CD4-positive, alpha-beta T cell treated with Interleukin-12 subunit alpha and Interleukin-12 subunit beta, for 1 hour (primary cell): ENCODE measurements around the gene CEMIP2.
"Not testable (repeated sequence)": the region's sequence is repeated elsewhere in the genome, so short reads cannot be mapped to it uniquely, and the experiment has no call there.

Experiments used
- DNase-seq: peaks from one replicate; pipeline ENCODE4 v3.0.0-alpha.2; 2020

CEMIP2 gene

GRCh38 chr9:71675105-71675856 lies 93.0 kb downstream of the CEMIP2 start:
- DNase-seq, result no peak

DNA sequence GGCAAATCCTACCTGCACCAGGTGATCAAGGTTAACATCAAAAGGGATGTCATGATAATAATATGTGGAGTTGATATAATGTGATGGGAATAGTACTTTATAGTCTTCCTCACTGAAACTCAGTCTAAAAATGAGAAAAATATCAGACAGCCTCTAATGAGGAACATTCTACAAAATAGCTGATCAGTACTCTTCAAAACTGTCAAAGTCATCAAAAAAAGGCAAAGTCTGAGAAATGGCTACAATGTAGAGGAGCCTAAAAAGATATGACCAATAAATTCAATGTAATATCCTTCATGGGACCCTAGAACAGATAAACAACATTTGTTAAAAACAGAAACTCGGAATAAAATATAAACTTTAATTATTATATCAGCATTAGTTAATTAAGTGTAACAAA lies 95.7 kb downstream of the CEMIP2 start:
- DNase-seq, result no peak

DNA sequence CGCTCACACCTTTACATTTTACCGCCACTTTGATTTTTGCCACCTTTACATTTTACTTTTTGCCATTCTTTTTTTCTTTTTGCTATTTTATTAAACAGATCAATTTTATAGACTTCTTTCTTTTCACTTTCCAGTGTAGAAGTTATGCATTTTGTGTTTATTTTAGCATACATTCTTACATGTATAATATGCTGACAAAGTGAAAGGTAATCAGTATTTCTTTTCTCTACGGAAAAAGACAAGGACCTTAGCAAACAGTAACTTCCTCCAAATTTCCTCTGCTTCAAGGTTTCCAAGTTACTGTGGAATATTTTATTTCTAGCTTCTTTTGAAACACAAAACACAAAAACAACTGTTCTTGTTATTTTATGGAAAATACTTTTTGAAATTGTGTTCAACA lies 97.0 kb downstream of the CEMIP2 start:
- no peak for DNase-seq

GRCh38 chr9:71670121-71670520 lies 98.2 kb downstream of the CEMIP2 start:
- no peak for DNase-seq

GRCh38 chr9:71669284-71669995 lies 98.9 kb downstream of the CEMIP2 start:
- DNase-seq, result no peak

DNA sequence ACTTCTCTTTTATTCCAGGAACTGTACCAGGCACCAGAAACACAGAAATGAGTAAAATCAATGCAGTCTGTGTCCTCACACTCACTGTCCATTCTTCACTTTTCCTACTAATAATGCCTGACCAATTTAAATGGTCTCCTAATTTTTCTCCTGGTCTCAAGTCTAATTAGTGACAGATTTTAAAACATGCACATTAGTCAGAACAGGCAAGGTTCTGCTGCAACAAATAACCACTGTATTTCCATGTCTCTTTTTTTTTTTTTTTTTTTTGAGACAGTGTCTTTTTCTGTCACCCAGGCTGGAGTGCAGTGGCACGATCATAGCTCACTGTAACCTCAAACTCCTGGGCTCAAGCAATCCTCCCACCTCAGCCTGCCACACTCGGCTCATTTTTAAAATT lies 99.6 kb downstream of the CEMIP2 start:
- DNase-seq, result no peak

DNA sequence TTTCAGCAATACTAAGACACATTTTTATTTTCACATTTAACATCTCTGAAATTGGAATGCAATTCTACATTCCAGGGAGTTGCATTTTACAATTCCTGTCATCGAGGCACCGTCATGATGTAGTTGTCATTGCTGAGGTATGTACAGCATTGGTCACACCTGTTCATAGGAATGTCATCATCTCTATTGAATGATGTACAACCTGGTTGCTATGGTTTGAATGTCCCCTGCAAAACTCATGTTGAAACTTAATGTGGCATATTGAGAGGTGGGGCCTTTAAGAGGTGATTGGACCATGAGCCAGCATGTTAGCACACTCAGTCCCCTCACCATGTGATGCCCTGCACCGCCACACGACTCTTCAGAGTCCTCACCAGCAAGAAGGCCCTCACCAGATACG lies 103.1 kb downstream of the CEMIP2 start:
- DNase-seq, result no peak

DNA sequence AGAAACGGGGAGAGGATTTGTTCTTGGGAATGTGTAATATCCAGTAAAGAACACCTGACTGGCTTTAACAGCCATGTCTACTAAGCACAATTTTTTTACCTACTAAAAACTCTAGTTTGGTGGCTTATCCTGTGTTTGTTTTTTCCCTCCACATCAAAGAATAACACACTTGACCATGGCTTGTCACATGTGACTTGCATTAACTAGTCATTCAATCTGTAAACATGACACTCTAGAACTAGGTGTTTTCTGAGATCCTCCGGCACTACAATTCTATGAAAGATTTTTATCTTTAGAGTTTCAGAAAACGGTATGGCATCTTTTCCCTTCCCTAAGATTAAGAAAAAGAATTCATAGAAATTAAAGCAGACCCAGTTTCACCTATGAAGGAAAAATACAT lies 103.7 kb downstream of the CEMIP2 start:
- no peak for DNase-seq

DNA sequence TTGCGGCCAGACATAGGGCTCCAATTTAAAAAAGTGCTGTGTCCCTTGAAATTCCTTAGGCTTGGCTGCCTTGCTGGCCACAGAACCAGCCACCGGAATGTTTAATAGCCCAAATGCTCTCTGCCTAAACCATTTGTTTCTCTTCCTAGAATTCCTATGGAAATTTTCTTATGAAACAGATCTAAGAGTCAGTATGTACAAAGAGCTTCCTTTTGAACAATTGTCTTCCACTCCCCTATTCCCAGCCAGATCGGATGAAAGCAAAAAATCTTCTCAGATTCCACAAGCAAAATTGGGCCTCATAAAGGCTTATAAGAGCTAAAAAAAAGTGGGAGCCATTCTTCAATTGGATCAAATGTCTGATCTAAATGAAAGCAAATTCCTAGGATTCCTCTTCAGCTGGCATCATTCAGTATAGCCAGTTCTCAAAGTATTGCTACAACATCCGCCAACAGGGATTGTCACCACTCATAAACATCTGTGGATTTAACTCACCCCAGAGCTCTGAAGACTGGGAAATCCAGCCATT lies 104.3 kb downstream of the CEMIP2 start:
- no peak for DNase-seq

GRCh38 chr9:71663216-71663615 lies 105.1 kb downstream of the CEMIP2 start:
- DNase-seq, result no peak

GRCh38 chr9:71662082-71662481 lies 106.2 kb downstream of the CEMIP2 start:
- no peak for DNase-seq

- not testable (repeated sequence) for DNase-seq
Measured at GRCh38 chr9:71657276-71657675, 111.0 kb downstream of the CEMIP2 start.

DNA sequence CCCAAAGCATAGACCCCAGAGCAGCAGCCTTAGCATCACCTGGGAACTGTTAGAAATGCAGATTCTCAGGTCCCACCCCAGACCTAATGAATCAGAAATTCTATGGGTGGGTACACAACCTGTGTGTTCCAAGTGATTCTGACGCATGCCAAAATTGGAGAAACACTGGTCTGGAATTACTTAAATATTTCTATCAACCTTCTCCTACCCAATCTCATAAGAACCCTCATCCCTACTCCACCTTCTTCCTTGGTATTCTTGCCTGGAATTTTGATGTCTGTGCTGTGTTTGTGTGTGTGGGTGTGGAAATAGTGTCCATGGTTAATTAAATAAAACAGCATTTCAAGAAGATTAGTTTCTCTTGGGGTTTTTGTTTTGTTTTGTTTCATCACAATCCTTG lies 111.8 kb downstream of the CEMIP2 start:
- DNase-seq, result no peak

DNA sequence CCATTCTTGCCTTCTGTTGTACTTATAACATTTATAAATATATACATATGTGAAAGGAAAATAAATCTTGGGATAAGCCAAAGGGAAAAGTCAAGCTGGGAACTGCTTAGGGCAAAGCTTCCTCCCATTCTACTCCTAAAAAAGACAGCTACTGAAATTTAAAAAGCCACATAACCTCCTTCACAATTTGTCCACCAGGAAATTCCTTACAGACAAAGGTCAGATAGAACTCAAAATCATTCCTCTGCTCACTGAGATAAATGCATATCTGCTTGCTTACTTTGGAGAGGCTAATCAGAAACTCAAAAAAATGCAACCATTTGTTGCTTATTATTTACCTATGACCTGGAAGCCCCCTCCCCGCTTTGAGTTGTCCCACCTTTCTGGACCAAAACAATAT lies 112.5 kb downstream of the CEMIP2 start:
- DNase-seq, result no peak

DNA sequence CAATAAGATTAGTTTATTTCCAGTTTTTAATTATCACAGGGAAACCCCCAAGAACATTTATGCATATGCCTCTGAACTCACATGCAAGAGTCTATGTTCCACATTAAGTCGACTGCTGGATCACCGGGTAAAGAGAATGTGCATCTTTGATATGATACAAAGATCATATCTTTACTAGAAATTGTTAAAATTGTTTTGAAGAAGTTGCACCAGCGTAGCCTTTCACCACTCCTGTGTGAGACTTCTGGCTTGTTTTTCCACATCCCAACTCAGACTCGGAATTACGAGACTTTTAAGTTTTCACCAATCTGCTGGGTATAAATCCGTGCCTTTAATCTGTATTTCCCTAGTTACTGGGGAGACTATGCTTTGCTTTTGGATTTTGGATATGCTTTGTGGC lies 113.2 kb downstream of the CEMIP2 start:
- DNase-seq, result no peak

- no peak for DNase-seq
Measured at GRCh38 chr9:71652480-71652879, 115.8 kb downstream of the CEMIP2 start.

DNA sequence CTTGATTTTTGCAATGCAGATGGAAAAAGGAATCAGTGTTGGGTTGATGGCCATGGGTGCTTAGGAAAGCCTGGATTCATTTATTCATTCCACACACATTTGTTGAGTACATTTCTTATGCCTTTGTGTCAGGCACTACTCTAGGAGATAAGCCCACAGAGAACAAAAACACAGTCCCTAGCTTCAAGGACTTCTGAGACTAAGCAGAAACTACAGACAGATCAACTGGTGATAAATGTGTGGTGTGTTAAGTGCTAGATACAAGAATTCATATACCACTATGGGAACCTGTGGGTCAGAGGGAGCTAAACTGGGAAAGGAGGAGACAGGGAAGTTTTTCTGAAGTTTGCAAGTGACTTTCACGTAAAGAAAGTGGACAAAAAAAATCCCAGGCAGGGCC lies 119.9 kb downstream of the CEMIP2 start:
- DNase-seq, result no peak

DNA sequence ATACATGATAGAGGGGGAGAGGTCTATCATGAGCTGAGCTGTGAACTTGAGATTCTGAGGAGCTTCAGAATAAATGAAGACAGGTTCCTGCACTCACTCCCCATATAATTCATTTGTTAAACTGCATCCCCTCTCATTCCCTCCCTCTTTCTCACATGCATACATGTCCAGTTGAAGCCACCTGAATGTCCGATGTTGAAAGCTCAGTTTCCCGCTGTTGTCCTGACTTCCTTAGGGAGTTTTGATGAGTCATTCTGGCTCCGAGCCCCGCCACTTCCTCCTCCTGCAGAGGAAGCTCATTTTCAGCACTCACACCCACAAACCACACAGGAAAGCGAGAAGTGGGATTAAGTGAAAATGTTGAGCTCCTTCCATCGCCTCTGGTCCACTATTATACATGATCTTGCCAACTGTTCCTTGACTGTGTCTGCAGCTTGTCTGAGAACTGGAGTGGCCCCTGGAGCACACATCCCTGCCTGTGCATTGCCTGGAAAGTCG lies 121.2 kb downstream of the CEMIP2 start:
- peak; percentile 23 for DNase-seq

- DNase-seq, result no peak
Measured at GRCh38 chr9:71646131-71646530, 122.2 kb downstream of the CEMIP2 start.

- no peak for DNase-seq
Measured at GRCh38 chr9:71644819-71645362, 123.4 kb downstream of the CEMIP2 start.

- no peak for DNase-seq
Measured at GRCh38 chr9:71643330-71643729, 125.0 kb downstream of the CEMIP2 start.

- DNase-seq, result no peak
Measured at GRCh38 chr9:71642056-71642455, 126.3 kb downstream of the CEMIP2 start.

GRCh38 chr9:71638627-71639026 lies 129.7 kb downstream of the CEMIP2 start:
- peak; percentile 50 for DNase-seq

GRCh38 chr9:71637926-71638325 lies 130.4 kb downstream of the CEMIP2 start:
- DNase-seq, result no peak
